Measurements from ENCODE around the gene PICALM. TPM values are rescaled to one million over a fixed set of nuclear protein-coding genes. Genes with fewer than 3 reads are reported as not detected.

Gene PICALM
- total RNA-seq, 3 donors from 2014 or later (not counting 1 experiment from before 2014, with no cell fraction given), result 262 to 291 (median 285) TPM

GRCh38 chr11:85947431-85948272 lies 121.2 kb downstream of the PICALM start:
- no peaks in the 10 kb centered on the region for H3K36me3 Mint-ChIP-seq
- no peak for TF ChIP-seq CTCF (IDR thresholded peaks at IDR 0.05)
- H3K4me3 Mint-ChIP-seq, result no peak overlapping the region
- no peaks in the 10 kb centered on the region for H3K27me3 Mint-ChIP-seq (ENCODE audit: low read depth in 2 of 2)
- peaks cover 0 to 3% of the 10 kb centered on the region in 2 donors for H3K9me3 Mint-ChIP-seq
- H3K27ac Mint-ChIP-seq, result peak overlapping the region in 1 of 2 donors; percentile 23
- peak in 2 of 3 donors; percentile 39 to 57 for ATAC-seq
- H3K27ac ChIP-seq (ENCODE audit: low read length), result no peak overlapping the region
- no peak for DNase-seq
- H3K4me3 ChIP-seq (ENCODE audit: low read length), result no peak overlapping the region
- intact Hi-C loops (cut with micrococcal nuclease), result no loop called here
- no peaks in the 10 kb centered on the region for H3K9me3 ChIP-seq (ENCODE audit: control insufficient read depth, insufficient read depth, low read length)
- peaks cover 3% of the 10 kb centered on the region for H3K4me1 ChIP-seq (ENCODE audit: control insufficient read depth, insufficient read depth, low read length)
- no peaks in the 10 kb centered on the region for H3K27me3 ChIP-seq (ENCODE audit: control insufficient read depth, insufficient read depth, low read length)
- H3K36me3 ChIP-seq (ENCODE audit: control insufficient read depth, insufficient read depth, low read length), result no peaks in the 10 kb centered on the region
- WGBS (ENCODE audit: insufficient coverage), result 13% methylated on average over 3 of the region's 5 CpGs
- H3K4me1 Mint-ChIP-seq, result peaks cover 21 to 22% of the 10 kb centered on the region in 2 donors

- no peak overlapping the region for H3K4me3 Mint-ChIP-seq
- Histone ChIP-seq H3K4me1 (ENCODE audit: control insufficient read depth, insufficient read depth, low read length) (peaks cover 3% of the 10 kb centered on the region), H3K27ac (ENCODE audit: low read length) (no peak overlapping the region), H3K4me3 (ENCODE audit: low read length) (no peak overlapping the region), H3K27me3 (ENCODE audit: control insufficient read depth, insufficient read depth, low read length) (no peaks in the 10 kb centered on the region), H3K9me3 (ENCODE audit: control insufficient read depth, insufficient read depth, low read length) (no peaks in the 10 kb centered on the region), H3K36me3 (ENCODE audit: control insufficient read depth, insufficient read depth, low read length) (no peaks in the 10 kb centered on the region)
- ATAC-seq, result no peak
- peaks cover 0 to 1% of the 10 kb centered on the region in 2 donors for H3K9me3 Mint-ChIP-seq
- intact Hi-C loops (cut with micrococcal nuclease), result no loop called here
- peak overlapping the region; percentile 32 to 41 for H3K27ac Mint-ChIP-seq
- no peaks in the 10 kb centered on the region for H3K27me3 Mint-ChIP-seq (ENCODE audit: low read depth in 2 of 2)
- peaks cover 21 to 22% of the 10 kb centered on the region in 2 donors for H3K4me1 Mint-ChIP-seq
- H3K36me3 Mint-ChIP-seq, result no peaks in the 10 kb centered on the region
- DNase-seq, result no peak
- TF ChIP-seq CTCF (IDR thresholded peaks at IDR 0.05), result no peak
Measured at GRCh38 chr11:85946221-85946620, 122.7 kb downstream of the PICALM start.

- Mint-ChIP-seq H3K9me3 (no peaks in the 10 kb centered on the region), H3K27ac (peak overlapping the region; percentile 32 to 41), H3K27me3 (ENCODE audit: low read depth in 2 of 2) (no peaks in the 10 kb centered on the region), H3K36me3 (no peaks in the 10 kb centered on the region), H3K4me3 (no peak overlapping the region), H3K4me1 (peaks cover 21 to 22% of the 10 kb centered on the region in 2 donors)
- ATAC-seq (peak; percentile 63 to 86 (median 69)), DNase-seq (no peak)
- H3K9me3 ChIP-seq (ENCODE audit: control insufficient read depth, insufficient read depth, low read length), result no peaks in the 10 kb centered on the region
- intact Hi-C loops (cut with micrococcal nuclease), result no loop called here
- no peaks in the 10 kb centered on the region for H3K36me3 ChIP-seq (ENCODE audit: control insufficient read depth, insufficient read depth, low read length)
- no peak overlapping the region for H3K4me3 ChIP-seq (ENCODE audit: low read length)
- H3K27ac ChIP-seq (ENCODE audit: low read length), result no peak overlapping the region
- no peaks in the 10 kb centered on the region for H3K27me3 ChIP-seq (ENCODE audit: control insufficient read depth, insufficient read depth, low read length)
- no peak for TF ChIP-seq CTCF (IDR thresholded peaks at IDR 0.05)
- H3K4me1 ChIP-seq (ENCODE audit: control insufficient read depth, insufficient read depth, low read length), result peaks cover 3% of the 10 kb centered on the region
Measured at GRCh38 chr11:85945788-85946187, 123.1 kb downstream of the PICALM start.
